EH (cell line): ENCODE results near the gene LRRN1.

ENCODE experiments used
- DNase-seq: peaks from one replicate; pipeline ENCODE4 v3.0.0-alpha.2; 2015; ENCODE audit warnings: low read depth

The LRRN1 gene

DNA sequence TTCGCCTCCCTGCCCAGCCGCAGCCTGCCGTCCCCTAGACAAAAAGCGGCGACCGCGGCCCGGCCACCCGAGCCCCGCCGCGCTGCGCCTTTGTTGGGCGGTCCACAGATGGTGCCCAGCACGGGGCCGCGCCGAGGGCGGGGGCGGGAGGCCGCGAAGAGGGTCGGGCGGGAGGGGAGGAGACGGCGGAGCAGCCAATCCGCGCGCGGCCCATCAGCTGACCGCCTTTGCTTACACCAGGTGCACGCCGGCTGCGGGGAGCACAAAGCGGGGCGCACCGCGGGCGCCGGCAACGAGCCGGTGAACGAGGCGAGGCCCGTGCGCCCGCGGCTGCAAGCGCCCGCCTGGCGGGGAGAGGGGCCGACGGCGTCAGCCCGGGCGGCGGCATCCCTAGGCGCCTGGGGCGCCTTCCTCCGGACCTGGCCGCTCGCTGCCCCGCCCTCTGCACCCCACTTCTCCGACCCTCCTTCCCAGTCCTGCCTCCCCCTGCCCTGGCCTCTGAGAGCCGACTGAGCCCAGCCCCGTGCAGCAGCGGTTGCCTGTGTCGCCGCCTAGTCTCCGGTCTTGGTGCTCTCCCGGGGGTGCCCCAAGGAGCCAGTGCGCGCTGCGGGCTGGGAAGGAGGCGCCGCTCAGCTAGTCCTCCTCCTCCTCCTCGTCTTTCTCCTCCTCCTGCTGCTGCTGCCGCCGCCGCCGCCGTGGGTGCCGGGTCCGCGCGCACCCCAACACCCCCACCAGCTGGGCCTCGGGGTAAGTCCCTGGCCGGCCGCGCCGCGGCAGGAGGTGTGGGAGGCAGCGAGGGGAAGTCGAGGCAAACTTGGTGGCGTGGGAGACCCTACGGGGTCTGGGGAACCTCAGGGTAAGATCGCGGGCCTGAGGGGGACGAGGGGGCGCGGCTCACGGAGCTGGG is at the start of gene LRRN1:
TSS of gene LRRN1 (plus strand) at position 259 of the 907 bp plus-strand sequence. CDS start 45,211 bp downstream, outside the sequence.
- no peak for DNase-seq

GRCh38 chr3:3753416-3753815 is 45.8 kb upstream of the LRRN1 start:
- DNase-seq, result no peak

DNA sequence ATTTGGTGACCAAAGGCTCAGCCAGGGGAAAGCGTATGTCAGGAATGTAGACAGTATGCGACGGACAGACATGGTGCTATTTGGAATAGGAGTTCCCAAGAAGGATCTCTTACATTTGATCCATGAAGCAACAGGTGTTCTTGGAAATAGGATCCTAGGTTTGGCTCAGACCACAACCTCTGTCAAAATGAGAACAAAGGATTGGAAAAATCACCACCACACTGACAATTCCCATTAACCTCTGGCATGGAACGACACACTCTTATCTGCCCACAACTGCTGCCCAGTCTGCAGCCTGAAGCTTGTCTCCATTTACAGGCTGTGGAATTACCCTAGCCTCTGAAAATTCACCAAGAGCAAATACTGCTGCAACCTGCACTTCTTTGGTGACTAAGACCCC is 33.6 kb upstream of the LRRN1 start:
- no peak for DNase-seq

- no peak for DNase-seq
Measured at GRCh38 chr3:3766140-3766539, 33.1 kb upstream of the LRRN1 start.

DNA sequence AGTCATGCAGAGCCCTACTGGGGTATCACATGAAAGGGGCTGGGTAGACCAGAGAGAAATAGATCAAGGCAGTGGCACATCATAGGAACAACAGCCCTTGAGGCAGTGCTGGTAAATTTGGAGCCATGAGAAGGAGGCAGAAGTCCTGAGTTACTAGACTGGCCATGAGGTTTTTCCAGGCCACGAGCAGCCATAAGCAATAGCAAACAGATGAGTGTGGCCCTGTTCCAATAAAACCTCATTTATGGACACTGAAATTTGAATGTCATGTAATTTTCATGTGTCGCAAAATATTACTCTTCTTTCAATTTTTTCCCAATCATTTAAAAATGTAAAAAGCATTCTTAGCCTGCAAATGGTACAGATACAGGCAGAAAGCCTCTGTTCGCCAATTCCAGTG is 28.1 kb upstream of the LRRN1 start:
- DNase-seq, result no peak

- no peak for DNase-seq
Measured at GRCh38 chr3:3771567-3771966, 27.7 kb upstream of the LRRN1 start.

- DNase-seq, result no peak
Measured at GRCh38 chr3:3772338-3772737, 26.9 kb upstream of the LRRN1 start.

GRCh38 chr3:3772920-3773319 is 26.3 kb upstream of the LRRN1 start:
- DNase-seq, result no peak

DNA sequence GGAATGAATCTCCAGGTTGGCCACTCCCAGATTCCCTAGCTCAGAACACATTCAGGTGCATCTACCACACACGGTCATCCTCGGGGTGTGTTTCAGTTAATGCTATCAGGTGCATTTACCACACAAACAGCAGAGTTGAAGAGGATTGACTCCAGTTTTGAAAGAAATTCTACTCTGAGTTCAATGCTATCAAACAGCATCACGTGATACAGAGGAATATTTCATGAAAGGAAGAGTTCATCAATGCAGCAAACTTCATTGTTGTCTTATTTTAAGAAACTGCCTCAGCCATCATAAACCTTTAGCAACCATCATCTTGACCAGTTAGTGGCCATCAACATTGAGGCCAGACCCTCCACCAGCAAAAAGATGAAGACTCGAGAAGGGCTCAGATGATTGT is 22.6 kb upstream of the LRRN1 start:
- DNase-seq, result no peak

DNA sequence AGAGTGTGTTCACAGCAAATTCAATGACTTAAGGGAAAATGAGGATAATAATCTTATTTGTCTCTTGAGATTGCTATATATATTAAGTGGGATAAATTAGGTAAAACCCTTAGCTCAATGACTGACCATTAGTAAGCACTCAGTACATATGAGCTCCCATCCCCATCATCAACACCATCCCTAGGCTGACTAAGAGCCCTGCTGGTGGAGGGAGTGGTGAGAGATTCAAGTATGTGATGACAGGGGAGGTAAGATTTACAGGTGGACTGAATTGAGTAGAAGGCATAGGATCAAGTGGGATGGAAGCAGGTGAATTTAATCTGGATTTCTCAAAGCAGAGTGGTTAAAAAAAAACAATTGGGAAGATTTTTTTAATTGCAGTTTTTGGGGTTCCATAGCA is 21.0 kb upstream of the LRRN1 start:
- no peak for DNase-seq

GRCh38 chr3:3778641-3779270 is 20.5 kb upstream of the LRRN1 start:
- DNase-seq, result no peak

DNA sequence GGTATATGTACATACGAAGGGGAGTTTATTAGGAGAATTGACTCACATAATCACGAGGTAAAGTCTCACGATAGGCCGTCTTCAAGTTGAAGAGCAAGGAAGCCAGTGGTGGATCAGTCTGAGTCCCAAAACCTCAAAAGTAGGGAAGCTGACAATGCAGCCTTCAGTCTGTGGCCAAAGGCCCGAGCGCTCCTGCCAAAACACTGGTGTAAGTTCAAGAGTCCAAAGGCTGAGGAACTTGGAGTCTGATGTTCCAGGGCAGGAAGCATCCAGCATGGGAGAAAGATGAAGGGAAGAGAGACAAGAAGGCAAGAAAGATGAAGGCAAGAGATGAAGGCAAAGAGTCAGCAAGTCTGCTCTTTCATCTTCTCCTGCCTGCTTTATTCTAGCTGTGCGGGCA is 16.8 kb upstream of the LRRN1 start:
- DNase-seq, result no peak

GRCh38 chr3:3783210-3783609 is 16.0 kb upstream of the LRRN1 start:
- no peak for DNase-seq

GRCh38 chr3:3783696-3784095 is 15.5 kb upstream of the LRRN1 start:
- DNase-seq, result no peak

DNA sequence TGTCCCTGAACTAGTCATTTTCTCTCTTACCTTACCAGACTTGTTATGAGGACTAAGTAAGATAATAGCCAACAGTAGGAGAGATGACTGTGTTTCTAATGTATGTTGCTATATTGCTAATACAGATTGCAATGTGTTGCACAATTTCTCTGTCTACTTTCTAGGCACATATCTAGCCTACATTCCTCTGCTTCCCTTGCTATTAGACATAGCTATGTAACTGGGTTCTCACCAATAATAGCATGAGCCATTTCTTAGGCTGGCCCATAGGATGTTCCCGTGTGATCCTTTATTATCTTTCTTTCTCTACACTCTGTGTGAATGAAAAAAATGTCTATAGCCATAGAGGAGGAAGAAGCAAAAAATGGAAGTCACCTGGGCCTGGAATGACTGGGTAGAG is 6.8 kb upstream of the LRRN1 start:
- no peak for DNase-seq

DNA sequence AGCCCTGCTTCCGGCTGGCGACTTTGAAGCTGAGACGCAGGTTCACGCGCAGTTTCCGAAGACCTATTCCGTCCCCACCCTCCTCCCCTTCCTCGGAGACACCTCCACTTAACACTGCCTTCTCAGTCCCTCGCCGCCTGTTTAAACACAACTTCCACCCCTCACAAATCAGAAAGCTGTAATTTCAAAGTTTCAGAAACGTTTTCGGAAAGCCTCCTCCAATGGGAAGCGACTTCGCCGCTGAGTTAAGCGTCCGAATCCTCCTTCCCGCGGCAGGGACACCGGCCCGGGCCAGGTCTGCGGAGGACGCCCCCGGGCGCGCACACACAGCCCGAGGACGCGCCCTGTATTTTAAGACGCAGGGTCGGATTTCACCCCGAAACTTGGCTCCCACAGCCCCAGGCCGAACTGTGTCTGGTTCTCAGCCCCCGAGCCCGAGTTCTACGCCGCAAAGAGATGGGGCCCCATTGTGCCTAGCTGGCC is 559 bp upstream of the LRRN1 start:
- DNase-seq, result no peak

DNA sequence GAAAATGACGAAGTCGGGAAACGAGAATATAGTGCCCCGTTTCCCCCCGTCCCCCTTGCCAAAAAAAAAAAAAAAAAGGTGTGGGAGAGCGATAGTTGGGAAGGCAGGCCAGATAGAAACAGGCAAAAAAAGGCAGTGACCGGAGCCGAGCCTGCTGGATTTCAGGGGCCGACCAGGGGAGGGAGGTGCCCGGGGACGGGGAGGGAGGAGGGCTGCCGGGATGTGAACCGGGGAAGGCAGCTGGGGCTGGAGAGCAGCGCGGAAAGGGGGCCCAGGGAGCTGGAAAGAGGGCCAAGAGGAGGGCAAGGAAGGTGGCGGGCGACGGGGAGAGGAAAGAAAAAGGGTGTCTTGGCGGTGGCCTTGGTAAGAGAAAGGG is 837 bp downstream of the LRRN1 start:
- DNase-seq, result no peak

GRCh38 chr3:3800685-3801493 is 1.7 kb downstream of the LRRN1 start:
- no peak for DNase-seq

- DNase-seq, result no peak
Measured at GRCh38 chr3:3801494-3801841, 2.2 kb downstream of the LRRN1 start.

GRCh38 chr3:3802046-3802445 is 2.8 kb downstream of the LRRN1 start:
- no peak for DNase-seq

- no peak for DNase-seq
Measured at GRCh38 chr3:3804560-3804959, 5.3 kb downstream of the LRRN1 start.

- DNase-seq, result no peak
Measured at GRCh38 chr3:3806092-3806491, 6.9 kb downstream of the LRRN1 start.

GRCh38 chr3:3806856-3807255 is 7.6 kb downstream of the LRRN1 start:
- DNase-seq, result no peak
